ENCODE results near the gene TAS2R31. TPM values are rescaled to one million over a fixed set of nuclear protein-coding genes. Genes with fewer than 3 reads are reported as not detected.
"Not testable (repeated sequence)": the region's sequence is repeated elsewhere in the genome, so short reads cannot be mapped to it uniquely, and the experiment has no call there.

Gene TAS2R31
- total RNA-seq, 1 donor from 2014 or later = 4.9 TPM

DNA sequence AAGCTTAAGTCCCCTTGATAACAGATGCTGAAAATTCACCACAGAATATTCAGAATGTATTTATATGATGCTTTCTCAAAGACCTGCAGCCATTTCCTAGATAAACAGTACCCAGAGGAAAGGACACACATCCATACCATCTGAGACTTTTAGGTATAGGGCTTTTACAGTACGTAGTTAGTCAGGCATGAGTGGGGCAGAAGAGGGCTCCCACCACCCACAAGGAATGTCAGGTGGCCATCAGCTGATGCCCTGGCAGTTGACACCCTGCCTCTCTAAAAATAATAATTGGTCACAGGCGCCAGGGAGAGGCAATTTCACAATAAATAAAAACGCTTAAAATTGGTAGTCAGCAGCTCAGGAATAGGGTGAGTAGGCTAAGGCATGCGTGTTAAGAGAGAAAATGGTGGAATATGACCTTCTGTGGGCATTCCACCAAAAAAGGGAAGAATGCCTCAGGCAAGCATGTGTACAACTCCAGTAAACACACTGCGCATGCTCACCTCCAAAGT, 38.7 kb upstream of the TAS2R31 start:
- Mint-ChIP-seq H3K4me3 (ENCODE audit: unreplicated experiment) (no peak overlapping the region), H3K4me1 (ENCODE audit: unreplicated experiment) (peaks cover 5% of the 10 kb centered on the region), H3K27me3 (ENCODE audit: unreplicated experiment) (no peaks in the 10 kb centered on the region), H3K9me3 (ENCODE audit: unreplicated experiment) (peaks cover 11% of the 10 kb centered on the region), H3K27ac (ENCODE audit: unreplicated experiment) (no peak overlapping the region), H3K36me3 (ENCODE audit: unreplicated experiment) (peaks cover 10% of the 10 kb centered on the region)
- DNase-seq (ENCODE audit: extremely low spot score, unreplicated experiment) = no peak
- TF ChIP-seq, protein P1, sequence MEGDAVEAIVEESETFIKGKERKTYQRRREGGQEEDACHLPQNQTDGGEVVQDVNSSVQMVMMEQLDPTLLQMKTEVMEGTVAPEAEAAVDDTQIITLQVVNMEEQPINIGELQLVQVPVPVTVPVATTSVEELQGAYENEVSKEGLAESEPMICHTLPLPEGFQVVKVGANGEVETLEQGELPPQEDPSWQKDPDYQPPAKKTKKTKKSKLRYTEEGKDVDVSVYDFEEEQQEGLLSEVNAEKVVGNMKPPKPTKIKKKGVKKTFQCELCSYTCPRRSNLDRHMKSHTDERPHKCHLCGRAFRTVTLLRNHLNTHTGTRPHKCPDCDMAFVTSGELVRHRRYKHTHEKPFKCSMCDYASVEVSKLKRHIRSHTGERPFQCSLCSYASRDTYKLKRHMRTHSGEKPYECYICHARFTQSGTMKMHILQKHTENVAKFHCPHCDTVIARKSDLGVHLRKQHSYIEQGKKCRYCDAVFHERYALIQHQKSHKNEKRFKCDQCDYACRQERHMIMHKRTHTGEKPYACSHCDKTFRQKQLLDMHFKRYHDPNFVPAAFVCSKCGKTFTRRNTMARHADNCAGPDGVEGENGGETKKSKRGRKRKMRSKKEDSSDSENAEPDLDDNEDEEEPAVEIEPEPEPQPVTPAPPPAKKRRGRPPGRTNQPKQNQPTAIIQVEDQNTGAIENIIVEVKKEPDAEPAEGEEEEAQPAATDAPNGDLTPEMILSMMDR (IDR thresholded peaks at IDR 0.05) = no peak

DNA sequence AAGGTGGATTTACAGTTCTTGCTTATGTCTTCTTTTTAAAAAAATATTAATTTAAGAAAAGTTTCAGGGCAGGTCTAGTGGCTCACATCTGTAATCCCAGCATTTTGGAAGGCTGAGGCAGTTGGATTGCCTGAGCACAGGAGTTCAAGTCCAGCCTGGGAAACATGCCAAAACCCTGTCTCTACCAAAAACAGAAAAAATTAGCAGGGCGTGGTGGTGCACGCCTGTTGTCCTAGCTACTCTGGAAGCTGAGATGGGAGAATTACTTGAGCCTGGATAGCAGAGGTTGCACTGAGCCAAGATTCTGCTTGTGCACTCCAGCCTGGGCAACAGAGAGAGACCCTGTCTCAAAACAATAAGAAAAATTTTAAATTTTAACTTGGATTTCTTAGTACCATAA, 36.3 kb upstream of the TAS2R31 start:
- peaks cover 11% of the 10 kb centered on the region for H3K9me3 Mint-ChIP-seq (ENCODE audit: unreplicated experiment)
- DNase-seq (ENCODE audit: extremely low spot score, unreplicated experiment) = no peak
- H3K36me3 Mint-ChIP-seq (ENCODE audit: unreplicated experiment) = peaks cover 10% of the 10 kb centered on the region
- H3K27me3 Mint-ChIP-seq (ENCODE audit: unreplicated experiment) = no peaks in the 10 kb centered on the region
- no peak overlapping the region for H3K27ac Mint-ChIP-seq (ENCODE audit: unreplicated experiment)
- peaks cover 5% of the 10 kb centered on the region for H3K4me1 Mint-ChIP-seq (ENCODE audit: unreplicated experiment)
- TF ChIP-seq, protein P1 (IDR thresholded peaks at IDR 0.05) = no peak
- no peak overlapping the region for H3K4me3 Mint-ChIP-seq (ENCODE audit: unreplicated experiment)

DNA sequence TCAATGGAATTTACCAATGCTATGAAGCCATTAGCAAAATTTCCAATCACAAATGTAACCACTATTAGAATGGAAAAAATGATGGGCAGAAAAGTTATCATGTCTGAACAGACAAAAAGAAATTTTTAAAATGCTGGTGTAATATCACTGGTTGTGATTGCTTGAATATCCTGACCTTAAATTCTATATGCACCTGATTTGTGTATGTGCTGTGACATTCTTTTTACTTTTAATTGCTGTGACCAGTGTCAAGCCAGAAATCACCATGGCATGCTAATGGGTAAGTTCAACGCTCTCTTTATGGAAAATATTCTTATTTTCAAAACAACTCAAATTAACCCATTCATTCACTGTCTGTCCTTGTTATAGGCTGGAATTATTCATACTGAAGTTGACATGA, 31.0 kb upstream of the TAS2R31 start, which contains the start of gene TAS2R46:
TAS2R46 (minus strand) TSS at position 101 of the 400 bp plus-strand sequence; CDS start at position 101, 0 bp downstream.
- not testable (repeated sequence) for H3K4me3 Mint-ChIP-seq (ENCODE audit: unreplicated experiment); H3K27ac Mint-ChIP-seq (ENCODE audit: unreplicated experiment); H3K4me1 Mint-ChIP-seq (ENCODE audit: unreplicated experiment); H3K9me3 Mint-ChIP-seq (ENCODE audit: unreplicated experiment); DNase-seq (ENCODE audit: extremely low spot score, unreplicated experiment); H3K36me3 Mint-ChIP-seq (ENCODE audit: unreplicated experiment); H3K27me3 Mint-ChIP-seq (ENCODE audit: unreplicated experiment)

DNA sequence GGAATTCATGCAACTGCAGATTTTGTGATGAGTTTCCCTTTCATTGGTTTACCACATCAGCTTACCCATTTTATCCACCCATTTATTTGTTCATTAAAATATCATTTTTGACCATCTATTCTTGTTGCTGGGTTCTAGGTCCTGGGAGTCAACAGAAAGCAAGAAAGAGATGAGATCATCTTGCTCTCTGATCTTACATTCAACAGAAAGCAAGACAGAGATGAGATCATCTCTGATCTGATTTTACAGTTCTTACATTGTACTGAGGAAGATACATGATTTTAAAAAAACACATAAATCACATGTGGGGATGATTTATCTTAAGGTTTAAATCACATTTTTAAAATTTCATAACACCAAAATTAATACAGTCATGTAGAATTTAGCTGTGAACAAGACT, 28.6 kb upstream of the TAS2R31 start:
- H3K4me1 Mint-ChIP-seq (ENCODE audit: unreplicated experiment) = no peaks in the 10 kb centered on the region

DNA sequence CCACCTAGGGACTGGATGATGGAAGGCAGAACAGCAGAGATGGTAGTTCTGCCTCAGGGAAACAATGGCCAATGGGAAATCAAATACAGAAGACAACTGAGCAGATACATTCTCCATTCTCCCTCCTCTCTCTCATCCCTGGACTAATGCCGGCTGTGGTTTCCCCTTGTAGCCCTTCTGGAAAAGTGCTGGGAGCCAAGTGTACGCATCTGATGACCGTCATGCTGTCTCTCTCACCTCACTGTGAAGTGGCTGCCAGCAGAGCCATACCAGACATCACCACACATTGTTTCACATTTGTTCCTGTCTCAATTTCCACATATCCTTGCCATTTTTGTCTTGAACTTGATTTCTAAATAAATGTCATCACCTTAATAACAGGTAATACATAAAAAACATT, 27.8 kb upstream of the TAS2R31 start:
- H3K9me3 Mint-ChIP-seq (ENCODE audit: unreplicated experiment) = no peaks in the 10 kb centered on the region
- TF ChIP-seq, protein P1 (IDR thresholded peaks at IDR 0.05) = no peak
- DNase-seq (ENCODE audit: extremely low spot score, unreplicated experiment) = no peak
- no peak overlapping the region for H3K4me3 Mint-ChIP-seq (ENCODE audit: unreplicated experiment)
- H3K4me1 Mint-ChIP-seq (ENCODE audit: unreplicated experiment) = no peaks in the 10 kb centered on the region
- H3K36me3 Mint-ChIP-seq (ENCODE audit: unreplicated experiment) = no peaks in the 10 kb centered on the region
- H3K27ac Mint-ChIP-seq (ENCODE audit: unreplicated experiment) = no peak overlapping the region
- H3K27me3 Mint-ChIP-seq (ENCODE audit: unreplicated experiment) = no peaks in the 10 kb centered on the region

More for the DNA sequence above, 28.6 kb upstream of the TAS2R31 start:
- peaks cover 1% of the 10 kb centered on the region for H3K36me3 Mint-ChIP-seq (ENCODE audit: unreplicated experiment)
- H3K27ac Mint-ChIP-seq (ENCODE audit: unreplicated experiment) = no peak overlapping the region
- H3K9me3 Mint-ChIP-seq (ENCODE audit: unreplicated experiment) = no peaks in the 10 kb centered on the region
- no peak overlapping the region for H3K4me3 Mint-ChIP-seq (ENCODE audit: unreplicated experiment)
- DNase-seq (ENCODE audit: extremely low spot score, unreplicated experiment) = no peak
- TF ChIP-seq, protein P1 (IDR thresholded peaks at IDR 0.05) = no peak
- no peaks in the 10 kb centered on the region for H3K27me3 Mint-ChIP-seq (ENCODE audit: unreplicated experiment)

DNA sequence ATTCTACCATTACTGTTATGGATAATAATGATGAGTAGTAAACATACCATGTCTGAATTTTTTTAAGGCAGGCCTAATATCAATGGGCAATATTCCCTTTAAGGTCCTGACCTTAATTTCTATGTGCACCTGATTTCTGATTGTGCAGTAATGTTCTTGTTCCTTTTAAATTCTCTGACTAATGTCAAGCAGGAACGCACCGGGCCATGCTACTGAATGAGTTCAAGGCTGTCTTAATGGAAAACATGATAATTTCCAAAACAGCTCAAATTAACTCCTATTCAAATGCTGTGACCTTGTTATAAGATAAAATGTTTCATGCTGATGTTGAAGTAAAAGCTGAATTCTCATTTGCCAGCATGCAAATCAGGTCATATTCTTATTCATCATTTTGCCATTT, 24.1 kb upstream of the TAS2R31 start:
- Mint-ChIP-seq H3K9me3 (ENCODE audit: unreplicated experiment) (peaks cover 16% of the 10 kb centered on the region), H3K36me3 (ENCODE audit: unreplicated experiment) (peaks cover 16% of the 10 kb centered on the region), H3K27me3 (ENCODE audit: unreplicated experiment) (no peaks in the 10 kb centered on the region), H3K4me1 (ENCODE audit: unreplicated experiment) (no peaks in the 10 kb centered on the region), H3K4me3 (ENCODE audit: unreplicated experiment) (no peak overlapping the region), H3K27ac (ENCODE audit: unreplicated experiment) (no peak overlapping the region)
- no peak for DNase-seq (ENCODE audit: extremely low spot score, unreplicated experiment)
- TF ChIP-seq, protein P1 (IDR thresholded peaks at IDR 0.05) = no peak

DNA sequence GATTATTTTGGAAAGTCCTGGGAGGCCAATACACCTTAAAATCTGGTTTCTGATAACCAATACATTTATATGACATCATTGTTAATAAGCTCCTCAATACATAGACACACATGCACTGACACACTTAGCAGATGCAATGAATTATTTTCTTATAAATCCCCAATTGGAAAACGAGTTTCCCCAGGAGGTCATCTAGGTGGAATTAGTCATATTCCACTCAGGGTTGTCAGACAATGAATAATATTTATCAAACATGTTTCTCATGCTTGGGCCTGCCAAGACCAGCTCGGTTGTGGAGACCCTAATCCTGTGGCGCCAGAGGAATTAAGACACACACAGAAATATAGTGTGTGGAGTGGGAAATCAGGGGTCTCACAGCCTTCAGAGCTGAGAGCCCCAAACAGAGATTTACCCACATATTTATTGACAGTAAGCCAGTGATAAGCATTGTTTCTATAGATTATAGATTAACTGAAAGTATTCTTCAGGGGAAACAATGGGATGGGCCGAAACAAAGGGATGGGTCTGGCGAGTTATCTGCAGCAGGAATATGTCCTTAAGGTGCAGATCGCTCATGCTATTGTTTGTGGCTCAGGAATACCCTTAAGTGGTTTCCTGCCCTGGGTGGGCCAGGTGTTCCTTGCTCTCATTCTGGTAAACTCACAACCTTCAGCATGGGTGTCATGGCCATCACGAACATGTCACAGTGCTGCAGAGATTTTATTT, 18.8 kb upstream of the TAS2R31 start:
- not testable (repeated sequence) for H3K4me1 Mint-ChIP-seq (ENCODE audit: unreplicated experiment); H3K27me3 Mint-ChIP-seq (ENCODE audit: unreplicated experiment); DNase-seq (ENCODE audit: extremely low spot score, unreplicated experiment); H3K4me3 Mint-ChIP-seq (ENCODE audit: unreplicated experiment); H3K27ac Mint-ChIP-seq (ENCODE audit: unreplicated experiment)
- peaks cover 38% of the 10 kb centered on the region for H3K36me3 Mint-ChIP-seq (ENCODE audit: unreplicated experiment)
- H3K9me3 Mint-ChIP-seq (ENCODE audit: unreplicated experiment) = peaks cover 22% of the 10 kb centered on the region

Measured in osteocyte (in vitro differentiated cells).